Activated CD4-positive, alpha-beta T cell treated with anti-CD3 and anti-CD28 coated beads, Interleukin-2, amount 10 ng/mL, durations not matched to agents 24 days and 14 days (primary cell): ENCODE results near the gene SLC5A10. TPM values are rescaled to one million over a fixed set of nuclear protein-coding genes. Genes with fewer than 3 reads are reported as not detected.
"Not testable (repeated sequence)": the region's sequence is repeated elsewhere in the genome, so short reads cannot be mapped to it uniquely, and the experiment has no call there.

ENCODE experiments used
- DNase-seq: peaks from one replicate; pipeline ENCODE4 v3.0.0; 2022
- H3K27ac Mint-ChIP-seq: one replicate; pipeline ENCODE4 v1.8.0; 2022; ENCODE audit warnings: mild to moderate bottlenecking, mixed read lengths
- H3K27me3 Mint-ChIP-seq: one replicate; pipeline ENCODE4 v1.8.0; 2022; ENCODE audit warnings: mixed read lengths
- H3K36me3 Mint-ChIP-seq: one replicate; pipeline ENCODE4 v1.8.0; 2022; ENCODE audit warnings: low read depth, mild to moderate bottlenecking, mixed read lengths
- H3K4me1 Mint-ChIP-seq: one replicate; pipeline ENCODE4 v1.8.0; 2021; ENCODE audit warnings: mixed read lengths
- H3K4me3 Mint-ChIP-seq: one replicate; pipeline ENCODE4 v1.8.0; 2022; ENCODE audit warnings: mild to moderate bottlenecking, moderate library complexity, mixed read lengths
- H3K9me3 Mint-ChIP-seq: one replicate; pipeline ENCODE4 v1.8.0; 2021; ENCODE audit warnings: mixed read lengths
- intact Hi-C: fragments of 100-400 bp; cut with micrococcal nuclease; formaldehyde crosslinking; loops from one replicate; pipeline ENCODE4 v1.15.1; 2023
- total RNA-seq: library from RNA; stranded (reverse); gene quantifications from 2 replicates; pipeline ENCODE4 v1.2.3, GENCODE V29; 2022

The SLC5A10 gene
- total RNA-seq, 1 donor from 2014 or later: not detected

DNA sequence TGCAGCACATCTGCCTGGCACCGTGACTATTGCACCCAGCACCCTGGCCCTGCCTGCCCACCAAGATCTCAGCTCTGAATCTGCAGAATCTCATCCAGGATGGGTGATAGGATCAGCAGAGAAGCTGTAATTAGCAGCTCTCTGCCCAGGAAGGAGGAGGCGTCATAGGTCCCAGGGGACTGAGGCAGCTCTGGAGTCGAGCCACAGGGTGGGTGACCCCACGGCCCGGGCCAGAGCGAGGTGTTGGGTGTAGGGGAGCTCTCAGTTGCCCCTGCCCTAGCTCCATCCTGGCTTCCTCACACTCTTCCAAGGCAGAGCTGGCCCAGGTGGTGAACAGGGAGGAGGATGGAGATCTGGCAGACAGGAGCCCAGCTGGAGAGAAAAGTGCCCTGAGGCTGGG lies 70.8 kb downstream of the SLC5A10 start:
- Mint-ChIP-seq H3K9me3 (no peaks in the 10 kb centered on the region), H3K27me3 (no peaks in the 10 kb centered on the region), H3K36me3 (peaks cover 15% of the 10 kb centered on the region), H3K4me3 (no peak overlapping the region), H3K27ac (no peak overlapping the region), H3K4me1 (peaks cover 13% of the 10 kb centered on the region)
- DNase-seq: no peak
- intact Hi-C loops: no loop called here

DNA sequence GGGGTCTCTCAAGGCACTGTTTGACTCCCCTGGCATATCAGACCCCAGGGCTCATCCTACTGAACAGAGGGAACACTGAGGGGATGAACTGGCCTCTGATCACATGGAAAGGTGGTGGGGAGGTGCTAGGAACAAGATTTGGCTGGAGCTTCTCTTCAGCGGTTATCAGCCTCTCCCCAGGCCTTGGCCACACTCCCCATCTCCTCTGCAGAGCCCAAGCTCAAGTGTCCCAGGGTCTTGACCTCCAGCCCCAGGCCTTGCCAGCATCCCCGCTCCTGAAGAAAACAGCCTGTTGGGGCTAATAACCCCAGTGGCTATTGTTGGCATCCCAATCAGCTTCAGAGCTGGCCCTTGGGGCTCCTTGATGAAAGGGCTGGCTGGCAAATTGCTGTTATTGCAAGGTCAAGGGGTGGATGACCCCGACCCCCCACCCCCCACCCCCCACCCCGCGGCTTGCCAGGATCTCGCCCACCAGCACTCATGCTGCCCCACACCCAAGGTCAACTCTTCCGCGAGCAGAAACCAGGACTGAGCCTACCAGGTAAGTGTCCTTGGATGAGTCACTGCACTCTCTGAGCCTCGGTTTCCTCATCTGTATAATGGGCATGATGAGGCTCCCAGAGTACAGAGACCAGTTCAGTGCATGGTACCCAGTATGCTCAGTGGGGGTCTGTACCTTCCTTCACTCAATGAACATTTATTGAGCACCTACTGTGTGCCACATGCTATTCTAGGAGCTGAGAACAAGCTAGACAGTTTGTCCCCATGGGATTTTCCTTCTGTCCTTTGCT lies 71.4 kb downstream of the SLC5A10 start:
- Mint-ChIP-seq H3K4me3 (no peak overlapping the region), H3K27ac (no peak overlapping the region), H3K36me3 (peaks cover 15% of the 10 kb centered on the region), H3K4me1 (peaks cover 13% of the 10 kb centered on the region), H3K9me3 (no peaks in the 10 kb centered on the region), H3K27me3 (no peaks in the 10 kb centered on the region)
- intact Hi-C loops: no loop called here
- no peak for DNase-seq

DNA sequence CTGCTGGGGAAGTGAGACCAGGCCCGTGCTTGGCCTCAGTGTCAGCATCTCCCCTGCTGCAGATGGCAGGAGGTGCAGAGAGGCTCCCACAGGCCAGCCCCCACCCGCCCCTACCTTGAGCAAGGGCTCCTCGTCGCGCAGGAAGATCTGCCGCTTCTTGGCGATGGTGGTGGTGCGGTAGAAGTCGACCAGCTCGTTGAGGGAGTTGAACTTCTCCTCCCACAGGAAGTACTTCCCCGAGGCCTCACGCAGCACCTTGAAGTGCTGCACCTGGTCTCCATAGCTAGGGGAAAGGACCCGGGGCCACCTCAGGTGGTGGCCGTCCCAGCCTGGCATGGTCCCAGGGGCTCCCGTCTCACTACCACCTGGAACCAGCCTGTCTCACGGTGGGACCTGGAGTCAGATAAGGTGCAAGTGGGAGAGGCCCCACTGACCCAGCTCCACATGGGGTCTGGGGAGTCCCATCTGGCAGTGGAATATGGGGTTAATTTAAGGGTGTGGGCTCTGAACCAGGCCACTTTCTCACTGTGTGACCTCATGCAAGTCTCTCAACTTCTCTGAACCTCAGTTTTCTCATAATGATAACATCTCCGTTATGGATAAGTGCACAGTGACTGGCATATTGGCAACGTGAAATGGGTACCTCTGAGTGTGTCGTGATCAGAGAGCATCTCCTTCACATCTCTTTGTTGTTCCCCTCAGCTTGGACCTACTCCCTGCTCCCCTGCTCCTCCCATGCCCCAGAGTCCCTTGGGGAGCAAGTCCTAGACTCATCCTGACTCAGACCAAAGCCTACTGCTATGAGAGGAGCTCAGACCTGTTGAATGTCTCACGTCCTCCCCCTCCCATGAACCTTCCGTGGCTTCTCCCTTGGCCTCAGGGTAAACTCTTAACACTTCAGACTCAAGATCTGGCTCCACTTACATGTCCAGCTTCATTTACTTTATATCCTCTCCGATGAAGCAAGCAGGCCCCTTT lies 72.4 kb downstream of the SLC5A10 start:
- Mint-ChIP-seq H3K27ac (peak overlapping the region; percentile 22), H3K4me1 (peaks cover 13% of the 10 kb centered on the region), H3K27me3 (no peaks in the 10 kb centered on the region), H3K36me3 (peaks cover 15% of the 10 kb centered on the region), H3K4me3 (peak overlapping the region; percentile 29), H3K9me3 (no peaks in the 10 kb centered on the region)
- DNase-seq: no peak
- intact Hi-C loops: no loop called here

DNA sequence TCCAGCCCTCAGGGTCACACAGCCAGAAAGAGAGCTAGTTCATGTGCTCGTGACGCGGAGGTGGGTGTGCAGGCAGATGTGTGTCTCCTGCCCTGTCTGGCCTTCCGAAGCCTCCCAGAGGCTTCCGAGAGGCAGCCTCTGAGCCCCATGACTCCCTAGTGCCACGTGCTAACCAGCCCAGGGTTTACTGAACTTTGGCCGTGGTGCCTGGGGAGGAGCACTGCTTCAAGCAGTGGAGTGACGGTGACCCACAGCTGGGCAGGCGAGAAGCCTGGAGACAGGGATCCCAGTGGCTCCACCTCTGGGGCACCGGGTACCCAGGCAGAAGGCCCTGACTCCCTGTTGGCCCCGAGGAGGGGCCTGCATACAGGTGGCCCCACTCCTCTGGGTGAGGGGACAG lies 76.7 kb downstream of the SLC5A10 start:
- peaks cover 13% of the 10 kb centered on the region for H3K4me1 Mint-ChIP-seq
- H3K36me3 Mint-ChIP-seq, DNase-seq, H3K27me3 Mint-ChIP-seq, H3K27ac Mint-ChIP-seq, H3K4me3 Mint-ChIP-seq, H3K9me3 Mint-ChIP-seq, intact Hi-C loops: not testable (repeated sequence)

DNA sequence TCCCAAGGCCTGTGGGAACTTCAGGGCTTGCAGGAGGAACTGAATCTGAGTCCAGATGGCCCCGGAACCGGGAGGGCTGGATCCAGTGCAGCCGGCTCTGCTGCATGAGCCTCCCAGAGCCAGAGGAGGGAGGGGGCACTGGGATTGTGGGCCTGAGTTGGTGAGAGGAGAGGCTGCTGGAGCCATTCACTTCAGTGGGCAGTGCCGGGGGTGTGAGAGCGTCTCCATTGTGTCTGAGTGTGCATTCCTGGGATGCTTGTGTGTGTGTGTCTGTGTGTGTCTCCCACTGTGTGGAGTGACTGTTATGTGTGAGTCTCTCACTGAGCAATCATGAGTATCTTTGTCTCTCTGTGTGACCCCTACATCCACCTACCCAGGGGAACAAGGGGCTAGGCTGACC lies 77.8 kb downstream of the SLC5A10 start:
- H3K27ac Mint-ChIP-seq, DNase-seq, H3K4me1 Mint-ChIP-seq, H3K36me3 Mint-ChIP-seq, H3K9me3 Mint-ChIP-seq, H3K4me3 Mint-ChIP-seq, intact Hi-C loops, H3K27me3 Mint-ChIP-seq: not testable (repeated sequence)

DNA sequence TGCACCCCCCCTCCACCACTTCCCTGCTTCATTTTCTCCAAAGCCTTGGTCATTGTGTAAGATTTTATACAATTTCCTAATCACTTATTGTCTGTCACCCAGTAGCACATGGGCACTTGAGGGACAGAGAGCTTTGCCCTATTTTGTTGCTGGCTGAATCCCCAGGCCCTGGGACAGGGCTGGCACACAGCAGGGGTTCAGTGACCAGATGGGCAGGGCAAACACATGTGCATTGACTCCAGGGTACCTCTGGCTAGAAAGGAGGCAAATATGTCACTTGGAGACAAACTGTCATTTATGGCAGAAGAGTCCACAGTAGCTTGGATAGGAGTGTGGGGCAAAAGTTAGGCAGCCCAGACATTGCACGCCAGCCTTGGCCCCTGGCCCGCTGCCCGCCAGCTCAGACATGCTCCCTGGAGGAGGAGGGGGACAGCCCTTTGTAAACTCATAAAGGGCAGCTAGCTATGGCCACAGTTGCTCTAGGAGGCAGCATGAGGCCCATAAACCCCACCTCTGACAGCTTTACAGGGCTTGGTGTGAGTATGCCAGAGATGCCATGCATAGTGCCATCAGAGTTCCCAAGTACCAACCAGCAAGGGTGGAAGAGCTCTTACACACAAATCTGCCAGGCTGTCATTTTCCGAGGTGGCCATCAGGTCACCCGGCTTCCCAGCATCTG lies 78.9 kb downstream of the SLC5A10 start:
- intact Hi-C loops, H3K36me3 Mint-ChIP-seq, H3K9me3 Mint-ChIP-seq, DNase-seq, H3K27me3 Mint-ChIP-seq, H3K27ac Mint-ChIP-seq, H3K4me1 Mint-ChIP-seq, H3K4me3 Mint-ChIP-seq: not testable (repeated sequence)

DNA sequence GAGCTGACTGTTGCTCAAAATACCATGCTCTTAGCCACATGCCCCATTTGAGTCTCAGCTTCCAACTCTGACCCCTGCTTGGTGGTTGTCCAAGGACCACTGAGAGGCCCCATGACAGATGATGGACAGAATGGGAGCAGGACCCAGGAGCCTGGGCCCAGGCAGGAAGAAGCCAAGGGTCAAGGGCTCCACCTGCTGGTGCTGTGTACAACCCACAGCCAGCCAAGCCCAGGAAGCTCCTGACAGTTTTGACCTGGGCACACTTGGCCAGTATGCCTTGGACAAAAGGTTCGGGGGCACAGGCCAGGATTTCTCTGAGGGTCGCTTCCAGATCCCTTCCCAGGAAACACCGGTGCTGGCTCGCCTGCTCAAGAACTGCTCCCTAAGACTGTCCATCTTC lies 79.8 kb downstream of the SLC5A10 start:
- intact Hi-C loops, H3K27me3 Mint-ChIP-seq, H3K4me3 Mint-ChIP-seq, H3K27ac Mint-ChIP-seq, H3K36me3 Mint-ChIP-seq, H3K4me1 Mint-ChIP-seq, H3K9me3 Mint-ChIP-seq: not testable (repeated sequence)
- peak; percentile 83 for DNase-seq

DNA sequence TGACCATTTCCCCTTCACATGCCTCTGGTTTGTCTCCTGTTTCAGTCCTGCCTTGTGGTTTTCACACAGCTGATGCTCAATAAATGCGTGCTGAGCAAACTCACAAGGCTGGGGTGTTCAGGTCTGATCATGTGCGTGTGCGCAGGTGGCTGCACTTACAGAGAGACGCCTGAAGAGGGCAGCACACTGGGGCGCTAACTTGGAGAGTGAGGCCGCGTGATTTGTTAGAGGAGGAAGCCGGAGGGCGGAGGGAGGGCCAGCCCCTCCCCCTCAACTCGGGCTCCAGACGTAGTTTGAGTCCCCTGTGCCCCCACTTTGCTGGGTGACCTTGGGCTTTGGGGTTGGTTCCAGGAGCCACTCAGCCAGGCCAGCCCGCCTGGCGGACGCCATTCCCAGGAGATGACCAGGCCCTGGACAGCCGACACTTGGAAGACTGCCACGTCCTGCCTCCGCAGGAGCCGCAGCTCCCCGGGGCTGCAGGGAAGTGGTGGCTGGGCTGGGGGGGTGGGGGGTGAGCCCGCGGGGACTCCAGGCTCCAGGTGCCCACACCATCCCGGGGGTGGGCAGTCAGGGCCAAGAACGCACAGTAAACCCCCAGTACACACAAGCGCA lies 80.5 kb downstream of the SLC5A10 start:
- H3K36me3 Mint-ChIP-seq, DNase-seq, intact Hi-C loops, H3K27me3 Mint-ChIP-seq, H3K9me3 Mint-ChIP-seq, H3K4me1 Mint-ChIP-seq, H3K4me3 Mint-ChIP-seq, H3K27ac Mint-ChIP-seq: not testable (repeated sequence)

DNA sequence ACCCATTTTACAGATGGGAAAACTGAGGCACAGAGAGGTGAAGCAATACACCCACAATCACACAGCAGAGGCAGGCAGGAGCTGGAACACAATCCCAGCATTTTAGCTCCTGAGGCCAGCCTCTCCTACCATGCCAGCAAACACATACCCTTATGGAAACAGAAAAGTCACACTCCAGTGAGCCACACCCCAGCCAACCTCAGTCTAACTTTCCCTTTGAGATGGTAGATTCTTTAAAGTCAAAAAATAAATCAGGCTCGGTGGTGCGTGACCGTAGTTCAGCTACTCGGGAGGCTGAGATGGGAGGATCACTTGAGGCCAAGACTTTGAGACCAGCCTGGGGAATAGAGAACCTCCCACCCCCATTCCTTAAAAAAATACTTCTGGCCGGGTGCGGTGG lies 84.2 kb downstream of the SLC5A10 start:
- H3K36me3 Mint-ChIP-seq, intact Hi-C loops, H3K27me3 Mint-ChIP-seq: not testable (repeated sequence)

DNA sequence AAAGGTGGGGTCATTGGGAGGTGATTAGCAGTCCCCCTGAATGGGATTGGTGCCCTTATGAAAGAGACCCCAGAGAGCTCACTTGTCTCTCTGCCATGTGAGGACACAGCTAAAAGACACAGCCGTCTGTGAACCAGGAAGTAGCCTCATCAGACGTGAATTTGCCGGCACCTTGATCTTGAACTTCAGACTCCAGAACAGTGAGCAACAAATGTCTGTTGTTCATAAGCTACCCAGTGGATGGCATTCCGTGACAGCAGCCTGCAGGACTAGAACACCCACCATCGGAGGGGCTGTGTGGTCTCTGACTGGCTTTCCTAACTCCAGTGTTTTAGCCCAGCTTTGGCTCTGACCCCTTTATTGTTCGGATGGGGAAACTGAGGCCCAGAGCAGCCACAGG lies 85.6 kb downstream of the SLC5A10 start:
- H3K36me3 Mint-ChIP-seq, H3K27ac Mint-ChIP-seq, H3K9me3 Mint-ChIP-seq, H3K4me1 Mint-ChIP-seq, H3K4me3 Mint-ChIP-seq, H3K27me3 Mint-ChIP-seq, intact Hi-C loops, DNase-seq: not testable (repeated sequence)

More for the DNA sequence above, 84.2 kb downstream of the SLC5A10 start:
- H3K9me3 Mint-ChIP-seq, H3K27ac Mint-ChIP-seq, DNase-seq, H3K4me1 Mint-ChIP-seq, H3K4me3 Mint-ChIP-seq: not testable (repeated sequence)

DNA sequence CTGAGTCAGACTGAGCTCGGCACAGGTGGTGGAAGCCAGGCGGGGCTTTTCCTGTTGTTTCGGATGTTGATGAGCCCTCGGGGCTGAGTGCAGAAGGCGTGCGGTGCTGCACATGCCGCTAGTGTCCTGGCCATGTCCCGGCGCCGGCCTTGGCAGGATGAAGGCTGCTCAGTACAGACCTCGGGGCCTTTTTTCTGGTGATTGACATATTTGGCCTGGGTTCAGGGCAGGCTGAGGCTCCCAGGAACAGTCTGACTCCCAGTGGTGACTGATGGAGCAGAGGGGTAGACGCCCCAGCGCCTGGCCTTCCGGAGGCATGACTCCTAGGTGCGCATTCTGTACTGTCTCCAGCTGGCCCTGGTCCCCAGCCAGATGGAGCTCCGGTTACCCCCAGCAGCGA lies 86.0 kb downstream of the SLC5A10 start:
- H3K27me3 Mint-ChIP-seq, DNase-seq, intact Hi-C loops, H3K4me3 Mint-ChIP-seq, H3K9me3 Mint-ChIP-seq, H3K4me1 Mint-ChIP-seq, H3K36me3 Mint-ChIP-seq, H3K27ac Mint-ChIP-seq: not testable (repeated sequence)

DNA sequence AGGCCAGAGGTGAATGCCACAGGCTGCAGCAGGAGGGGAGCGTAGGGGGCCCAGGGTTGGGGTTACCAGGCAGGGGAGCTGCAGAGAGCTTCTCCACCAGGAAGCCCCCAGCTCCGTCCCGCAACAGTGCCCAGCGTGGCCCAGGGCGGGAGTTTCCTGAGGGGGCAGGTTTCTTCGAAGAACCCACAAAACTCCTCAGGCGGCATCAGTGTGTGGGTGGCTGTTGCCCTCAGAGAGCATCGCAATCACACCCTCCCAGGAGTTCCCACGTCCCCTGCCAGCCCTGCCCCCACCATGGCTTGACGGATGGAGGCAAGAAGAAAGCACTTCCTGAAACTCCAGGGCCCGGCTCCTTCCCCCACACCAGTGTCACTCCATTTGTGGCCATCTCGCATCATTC lies 86.8 kb downstream of the SLC5A10 start:
- DNase-seq, H3K27me3 Mint-ChIP-seq, H3K4me3 Mint-ChIP-seq, H3K36me3 Mint-ChIP-seq, H3K9me3 Mint-ChIP-seq, H3K27ac Mint-ChIP-seq, intact Hi-C loops, H3K4me1 Mint-ChIP-seq: not testable (repeated sequence)

DNA sequence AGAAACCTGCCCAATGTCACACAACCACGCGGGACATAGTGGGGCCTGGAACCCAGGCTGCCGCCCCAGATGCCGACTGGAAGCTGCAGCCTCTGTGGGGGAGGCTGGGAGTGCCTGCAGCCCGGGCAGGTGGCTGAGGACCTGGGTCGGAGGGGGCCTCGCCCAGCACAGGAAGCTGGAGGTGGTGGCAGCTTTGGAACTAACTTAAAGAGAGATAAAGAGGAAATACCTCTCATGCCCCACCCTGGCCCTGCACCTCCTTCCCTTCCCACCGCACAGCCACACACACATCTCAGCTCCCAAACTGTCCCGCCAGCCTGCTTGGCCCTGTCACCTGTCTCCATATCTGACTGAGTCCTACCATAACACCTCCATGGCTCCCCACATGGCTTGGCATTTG lies 88.4 kb downstream of the SLC5A10 start:
- H3K4me3 Mint-ChIP-seq, H3K36me3 Mint-ChIP-seq: not testable (repeated sequence)

More for the DNA sequence above, 88.4 kb downstream of the SLC5A10 start:
- H3K27me3 Mint-ChIP-seq, H3K27ac Mint-ChIP-seq, intact Hi-C loops, DNase-seq, H3K9me3 Mint-ChIP-seq, H3K4me1 Mint-ChIP-seq: not testable (repeated sequence)
